SK-N-SH treated with all-trans-retinoic acid at 6 μM for 48 hours (cell line): ENCODE data around the gene NR2E1.

Experiments used
- TCF4 ChIP-seq: fragments of 250-450 bp; sonication (Bioruptor Pico); IDR thresholded peaks from 2 replicates; pipeline ENCODE4 v1.8.0; 2021; ENCODE audit warnings: mild to moderate bottlenecking, moderate library complexity, borderline replicate concordance
- TSHZ2 ChIP-seq: fragments of 250-450 bp; sonication (Bioruptor Pico); IDR thresholded peaks from 2 replicates; pipeline ENCODE4 v1.5.0; 2020; ENCODE audit warnings: mild to moderate bottlenecking, moderate library complexity
- ZFP30 ChIP-seq: fragments of 450-650 bp; formaldehyde crosslinking; IDR thresholded peaks from 2 replicates; pipeline ENCODE4 v1.5.0; 2022; ENCODE audit warnings: mild to moderate bottlenecking, moderate library complexity

GRCh38 chr6:108123946-108124345 lies 41.9 kb upstream of the NR2E1 start:
- TF ChIP-seq ZFP30 (CRISPR knock-in tag) (no peak), TCF4 (CRISPR knock-in tag) (no peak), TSHZ2 (CRISPR knock-in tag) (no peak)
